B cell (primary cell): Measurements from ENCODE around the gene FAM98A.

Experiments
- EZH2 ChIP-seq: IDR thresholded peaks from 2 replicates; pipeline ENCODE4 v1.6.1; 2012; ENCODE audit warnings: borderline replicate concordance, low read depth, mild to moderate bottlenecking, moderate library complexity, low read length; ENCODE audit not compliant: insufficient read depth, poor library complexity, severe bottlenecking
- TF ChIP-seq, protein P1 (sequence below): fragments of 200-600 bp; IDR thresholded peaks from one replicate; pipeline ENCODE4 v1.8.0; 2022; ENCODE audit warnings: antibody characterized with exemption, mild to moderate bottlenecking

DNA sequence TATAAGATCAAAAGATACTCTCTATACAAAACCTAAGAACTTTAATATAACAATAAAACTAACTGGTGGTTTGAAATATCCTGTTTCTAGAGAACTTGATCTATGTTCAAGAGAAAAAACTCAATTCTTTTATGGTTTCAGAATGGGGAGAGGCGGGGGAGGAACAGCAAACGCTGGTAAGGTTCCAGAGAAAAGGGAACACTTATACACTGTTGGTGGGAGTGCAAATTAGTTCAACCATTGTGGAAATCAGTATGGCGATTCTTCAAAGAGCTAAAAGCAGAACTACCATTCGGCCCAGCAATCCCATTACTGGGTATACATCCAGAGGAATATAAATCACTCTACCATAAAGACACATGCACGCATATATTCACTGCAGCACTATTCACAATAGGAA is 17.2 kb downstream of the FAM98A start:
- TF ChIP-seq, protein P1, sequence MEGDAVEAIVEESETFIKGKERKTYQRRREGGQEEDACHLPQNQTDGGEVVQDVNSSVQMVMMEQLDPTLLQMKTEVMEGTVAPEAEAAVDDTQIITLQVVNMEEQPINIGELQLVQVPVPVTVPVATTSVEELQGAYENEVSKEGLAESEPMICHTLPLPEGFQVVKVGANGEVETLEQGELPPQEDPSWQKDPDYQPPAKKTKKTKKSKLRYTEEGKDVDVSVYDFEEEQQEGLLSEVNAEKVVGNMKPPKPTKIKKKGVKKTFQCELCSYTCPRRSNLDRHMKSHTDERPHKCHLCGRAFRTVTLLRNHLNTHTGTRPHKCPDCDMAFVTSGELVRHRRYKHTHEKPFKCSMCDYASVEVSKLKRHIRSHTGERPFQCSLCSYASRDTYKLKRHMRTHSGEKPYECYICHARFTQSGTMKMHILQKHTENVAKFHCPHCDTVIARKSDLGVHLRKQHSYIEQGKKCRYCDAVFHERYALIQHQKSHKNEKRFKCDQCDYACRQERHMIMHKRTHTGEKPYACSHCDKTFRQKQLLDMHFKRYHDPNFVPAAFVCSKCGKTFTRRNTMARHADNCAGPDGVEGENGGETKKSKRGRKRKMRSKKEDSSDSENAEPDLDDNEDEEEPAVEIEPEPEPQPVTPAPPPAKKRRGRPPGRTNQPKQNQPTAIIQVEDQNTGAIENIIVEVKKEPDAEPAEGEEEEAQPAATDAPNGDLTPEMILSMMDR, result no peak
- no peak for TF ChIP-seq EZH2
